ENCODE data around the gene CLN6. TPM values are rescaled to one million over a fixed set of nuclear protein-coding genes. Genes with fewer than 3 reads are reported as not detected.
A peak's percentile ranks its signal among the peaks of the same experiment; 100 is the strongest.

The CLN6 gene
- total RNA-seq, 2 donors from 2014 or later: 10.7 to 12.3 TPM

DNA sequence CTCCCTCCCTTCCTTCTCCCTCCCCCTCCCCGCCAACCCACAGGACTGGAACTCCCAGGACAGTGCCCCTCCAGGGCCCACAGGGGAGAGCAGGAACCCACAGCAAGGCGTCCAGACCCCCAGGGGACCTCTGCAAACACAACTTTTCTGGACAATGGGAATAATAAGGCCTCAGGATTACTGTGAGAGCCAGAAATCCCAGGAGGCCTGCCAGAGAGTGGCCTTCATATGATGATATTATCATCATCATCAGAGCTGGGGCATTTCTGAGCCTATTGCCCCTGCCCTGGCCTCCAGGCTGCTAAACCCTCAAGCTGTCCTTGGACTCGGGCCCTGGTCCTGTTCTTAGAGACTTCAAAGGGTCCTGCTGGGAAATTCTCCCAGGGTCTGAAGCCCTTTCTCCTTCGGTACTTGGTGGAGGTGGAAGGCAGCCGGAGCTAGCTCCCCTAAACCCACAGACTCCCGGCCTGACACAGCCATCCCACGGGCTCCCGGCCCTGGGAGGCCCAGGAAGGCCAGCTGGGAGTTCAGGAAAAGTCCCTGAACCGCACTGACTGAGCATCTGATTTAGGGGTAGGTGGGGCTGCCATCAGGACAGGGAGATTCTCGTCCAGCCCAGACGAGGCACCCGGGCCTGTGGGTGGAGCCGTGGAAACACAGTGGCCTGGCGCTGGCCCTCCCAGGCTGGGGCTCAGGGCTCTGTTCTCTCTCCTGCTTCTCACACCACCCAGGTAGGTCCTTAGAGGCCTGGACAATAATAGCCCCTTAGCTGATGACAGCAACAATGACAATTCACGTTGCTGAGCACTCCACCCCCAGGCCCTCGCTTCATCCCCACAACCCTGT is 29.3 kb downstream of the CLN6 start:
- no peak for DNase-seq
- intact Hi-C loops (cut with DNase I): no loop called here
- peak in 1 of 2 donors; percentile 9 for ATAC-seq

DNA sequence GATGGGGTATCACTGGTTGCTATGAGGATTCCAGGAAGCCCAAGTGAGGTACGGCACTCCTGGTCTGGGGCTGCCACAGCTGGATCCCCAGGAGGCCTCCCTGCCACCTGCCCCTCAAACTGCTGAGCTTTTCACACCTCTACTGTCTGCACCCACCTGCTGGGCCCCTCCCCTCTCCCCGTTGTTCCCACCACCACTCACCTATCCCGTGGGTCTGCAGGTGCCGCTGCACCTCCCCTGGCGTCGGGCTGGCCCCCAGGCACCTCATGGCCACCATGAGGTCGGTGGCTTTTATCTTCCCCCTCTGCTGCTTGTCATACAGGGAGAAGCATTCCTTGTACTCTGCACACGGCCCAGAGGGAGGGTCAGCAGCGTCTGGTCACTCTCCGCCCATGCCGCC is 30.2 kb downstream of the CLN6 start:
- intact Hi-C loops (cut with DNase I): no loop called here
- DNase-seq: no peak
- no peak for ATAC-seq

DNA sequence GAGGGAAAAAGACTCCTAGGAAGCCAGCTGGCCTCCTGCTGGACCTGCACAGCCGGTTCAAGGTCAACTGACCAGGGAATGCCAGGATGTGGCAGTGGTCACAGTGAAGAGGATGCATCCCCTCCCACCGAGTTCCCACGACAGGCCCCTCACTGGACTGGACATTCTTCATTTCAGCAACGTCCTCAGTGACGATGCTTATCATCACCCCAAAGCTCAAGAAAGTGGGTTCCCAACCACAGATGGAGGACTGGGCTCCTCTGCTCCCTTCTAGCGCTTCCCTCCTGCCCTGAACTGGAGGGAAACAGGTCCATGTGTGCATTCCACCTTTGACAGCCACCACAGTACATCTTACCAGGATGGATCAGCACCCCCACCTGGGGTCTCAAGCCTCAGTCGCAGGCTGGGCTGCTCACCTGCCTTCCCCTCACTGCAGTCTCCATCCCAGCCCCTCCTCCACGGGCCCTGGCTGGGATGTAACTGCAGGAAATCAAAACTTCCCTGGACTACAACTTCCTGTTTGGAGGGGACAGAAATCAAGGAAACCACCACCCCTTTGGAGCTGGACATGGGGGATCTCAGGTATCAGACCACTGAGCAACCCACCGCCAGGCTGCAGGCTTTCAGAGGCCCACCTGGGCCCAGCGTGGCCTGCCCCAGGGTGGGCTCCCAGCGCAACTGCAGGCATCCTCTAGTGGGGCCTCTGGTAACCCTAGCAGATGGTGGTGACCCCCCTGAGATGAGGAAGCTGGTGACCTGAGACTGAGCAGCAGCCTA is 31.7 kb downstream of the CLN6 start:
- intact Hi-C loops (cut with DNase I): no loop called here
- DNase-seq (no peak), ATAC-seq (peak in 1 of 2 donors; percentile 25)

DNA sequence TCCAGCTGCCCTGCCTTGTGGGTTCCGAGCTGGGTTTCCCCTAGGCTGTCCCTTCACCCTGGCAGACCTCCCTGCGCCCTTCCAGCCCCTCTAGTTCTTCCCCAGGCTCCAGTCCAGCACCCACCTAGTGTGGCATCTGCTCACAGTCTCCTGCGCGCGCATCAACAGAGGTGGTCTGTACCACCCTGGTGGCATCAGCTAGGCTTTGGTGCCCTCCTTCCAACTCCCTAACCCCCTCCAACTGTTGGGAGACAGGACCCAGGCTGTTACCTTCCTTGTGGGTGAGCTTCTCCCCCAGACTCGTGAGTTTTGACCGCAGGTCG is 32.4 kb downstream of the CLN6 start:
- intact Hi-C loops (cut with DNase I): no loop called here
- ATAC-seq: no peak
- no peak for DNase-seq

DNA sequence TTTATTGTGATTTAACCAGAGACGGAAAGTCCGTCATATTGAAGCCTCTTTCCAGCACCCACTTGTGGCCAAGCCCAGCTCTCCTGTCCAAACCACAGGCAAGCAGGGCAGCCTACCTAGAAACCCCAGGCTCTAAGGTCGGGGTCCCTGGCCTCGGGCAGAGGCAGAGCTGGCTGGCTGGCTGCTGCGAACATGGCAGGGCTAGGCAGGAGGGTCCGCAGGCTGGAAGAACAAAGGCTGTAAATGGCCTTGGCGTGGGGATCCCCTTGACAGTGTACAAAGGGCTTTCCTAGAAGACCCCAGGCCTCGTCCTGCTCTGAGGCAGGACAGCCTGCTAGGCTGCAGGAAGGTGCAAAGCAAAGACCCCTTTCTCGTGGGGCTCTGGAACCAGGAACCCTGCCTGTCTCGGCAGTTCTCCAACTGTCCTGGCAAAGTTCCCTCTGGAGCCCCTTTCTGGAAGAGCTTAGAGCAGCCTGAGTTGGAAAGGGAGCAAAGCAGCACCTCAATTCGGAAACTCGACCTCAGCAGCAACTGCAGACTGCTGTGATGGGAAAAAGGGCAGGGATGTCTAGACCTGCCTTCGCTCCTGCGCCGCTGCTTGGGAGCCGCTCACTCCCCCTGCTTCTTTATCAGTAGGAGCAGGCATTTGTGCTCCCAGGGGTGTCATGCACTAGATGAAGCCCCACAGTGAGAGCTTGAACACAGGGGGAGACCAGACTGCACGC is 32.9 kb downstream of the CLN6 start:
- ATAC-seq: no peak
- intact Hi-C loops (cut with DNase I): no loop called here
- DNase-seq: no peak

DNA sequence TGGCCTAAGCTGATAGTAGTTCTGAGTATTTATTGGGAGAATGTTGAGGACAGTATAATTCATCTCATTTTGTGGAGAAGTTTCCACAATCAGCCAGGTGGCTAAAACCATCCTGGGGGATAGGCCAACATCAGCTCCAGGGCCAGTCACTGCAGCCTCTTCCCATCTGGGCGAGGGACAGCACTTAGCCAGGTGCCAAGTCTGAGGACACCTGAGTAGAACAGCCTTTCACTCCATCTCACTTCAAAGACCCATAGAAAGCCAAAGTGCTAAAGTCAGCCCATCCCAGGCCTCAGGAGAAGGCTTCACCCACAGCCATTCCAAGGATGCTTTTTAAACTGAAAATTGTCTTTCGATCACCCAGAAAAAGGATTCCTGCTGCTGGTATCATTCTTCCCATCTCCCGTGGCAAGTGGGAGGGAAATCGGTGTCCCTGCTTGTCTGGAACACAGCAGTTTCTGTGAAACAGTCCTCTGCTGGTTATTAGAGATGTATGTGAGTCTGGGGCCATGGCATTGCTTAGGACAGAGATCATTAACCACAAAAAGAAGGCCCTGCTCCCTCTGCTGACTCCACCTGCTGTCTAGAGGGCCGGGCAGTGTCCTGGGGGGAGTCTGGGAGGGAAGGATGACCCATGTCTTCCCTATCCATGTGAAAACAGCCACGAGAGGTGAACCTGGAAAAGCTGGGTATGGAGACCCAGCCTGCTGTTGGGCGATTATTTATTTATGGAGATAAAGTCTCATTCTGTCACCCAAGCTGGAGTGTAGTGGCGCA is 34.0 kb downstream of the CLN6 start:
- no peak for ATAC-seq

DNA sequence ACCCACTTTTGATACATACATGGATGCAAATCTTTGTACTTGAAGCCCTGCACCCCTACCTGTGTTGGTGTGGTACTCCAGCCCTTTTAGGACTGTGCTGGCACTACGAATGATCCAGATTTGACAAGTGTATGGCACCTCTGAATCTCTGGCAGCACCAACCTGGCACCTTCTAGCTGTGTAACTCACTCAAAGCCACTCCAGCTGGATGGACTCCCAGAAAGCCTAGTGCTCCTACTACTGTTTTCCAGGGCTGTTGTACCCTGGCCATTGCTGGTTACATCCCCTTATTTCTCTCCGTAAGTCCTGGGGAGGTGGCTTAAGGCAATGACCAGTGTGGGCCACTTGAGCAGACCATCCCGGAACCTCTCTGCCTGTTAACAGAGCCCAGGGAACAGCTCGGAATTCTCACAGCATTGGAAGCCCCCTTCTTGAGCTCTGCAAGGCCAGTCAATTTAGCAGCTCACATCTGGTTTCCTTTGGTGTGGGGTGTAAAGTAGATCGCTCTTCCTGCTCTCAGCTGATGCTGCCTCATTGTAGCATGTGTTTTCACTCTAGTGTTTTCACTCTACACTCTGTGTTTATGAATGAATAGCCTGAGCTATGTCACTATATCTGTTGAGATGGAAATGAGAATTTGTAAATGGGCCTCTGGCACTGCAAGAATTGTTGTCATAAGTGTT is 36.6 kb downstream of the CLN6 start:
- ATAC-seq: peak; percentile 67 to 80
- intact Hi-C loops (cut with DNase I): no loop called here
- no peak for DNase-seq

More for the DNA sequence above, 34.0 kb downstream of the CLN6 start:
- intact Hi-C loops (cut with DNase I): no loop called here
- DNase-seq: no peak

DNA sequence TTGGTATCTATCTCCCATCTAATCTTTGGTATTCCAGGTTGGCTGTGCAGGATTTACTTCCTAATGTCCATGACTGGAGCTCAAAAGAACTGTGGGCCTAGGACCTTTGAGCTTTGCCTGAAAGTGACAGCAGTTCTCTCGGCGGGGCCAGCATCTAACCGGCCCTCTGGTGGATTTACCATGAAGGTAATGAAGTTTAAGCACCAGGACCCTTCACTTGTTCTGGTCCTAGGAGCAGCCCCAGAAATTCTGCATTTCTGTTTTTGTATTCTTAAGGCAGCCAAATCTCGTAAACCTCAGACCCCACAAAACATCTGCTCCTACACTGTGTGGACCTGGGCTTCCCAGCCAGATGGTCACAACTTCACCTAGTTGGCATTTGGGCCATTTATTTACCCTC is 37.4 kb downstream of the CLN6 start:
- intact Hi-C loops (cut with DNase I): no loop called here
- DNase-seq (no peak), ATAC-seq (no peak)

DNA sequence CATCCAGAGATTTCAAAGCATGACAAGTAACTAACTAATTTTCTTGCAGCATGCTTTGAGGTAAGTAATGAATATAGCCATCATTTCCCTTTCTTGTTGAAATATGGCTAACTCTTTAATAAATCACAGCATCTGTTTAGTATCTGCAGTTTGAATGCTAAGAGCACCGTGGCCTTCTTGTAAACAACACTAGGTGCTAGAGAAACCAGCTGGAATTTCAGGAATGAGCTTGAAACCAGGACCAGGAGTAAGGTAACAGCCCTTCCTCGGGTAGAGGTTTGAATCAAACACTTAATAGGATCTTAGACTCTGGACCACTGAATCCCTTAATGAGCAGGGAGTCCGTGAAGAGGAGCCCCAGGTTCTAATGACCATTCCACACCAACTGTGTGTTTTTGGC is 38.0 kb downstream of the CLN6 start:
- intact Hi-C loops (cut with DNase I): no loop called here
- DNase-seq: no peak
- ATAC-seq: no peak

DNA sequence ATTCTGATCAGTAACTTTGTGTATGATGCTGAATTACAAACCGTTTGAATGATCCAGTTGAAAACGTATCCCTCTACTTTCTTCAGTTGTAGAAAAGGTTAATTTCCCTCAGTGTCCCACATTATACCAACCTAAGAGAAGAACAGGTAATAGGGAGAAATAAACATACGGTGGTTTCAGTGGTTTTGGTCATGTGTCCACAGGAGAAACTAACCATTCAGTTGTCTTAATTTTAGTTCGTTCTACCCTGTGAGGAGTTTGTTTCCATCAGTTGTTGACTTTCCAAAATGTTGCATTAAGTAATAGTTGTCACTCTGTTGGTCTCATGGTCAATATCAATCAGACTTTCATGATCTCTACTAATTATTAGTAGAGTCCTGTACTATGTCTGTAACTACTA is 39.5 kb downstream of the CLN6 start:
- intact Hi-C loops (cut with DNase I): no loop called here
- ATAC-seq: no peak
- no peak for DNase-seq

DNA sequence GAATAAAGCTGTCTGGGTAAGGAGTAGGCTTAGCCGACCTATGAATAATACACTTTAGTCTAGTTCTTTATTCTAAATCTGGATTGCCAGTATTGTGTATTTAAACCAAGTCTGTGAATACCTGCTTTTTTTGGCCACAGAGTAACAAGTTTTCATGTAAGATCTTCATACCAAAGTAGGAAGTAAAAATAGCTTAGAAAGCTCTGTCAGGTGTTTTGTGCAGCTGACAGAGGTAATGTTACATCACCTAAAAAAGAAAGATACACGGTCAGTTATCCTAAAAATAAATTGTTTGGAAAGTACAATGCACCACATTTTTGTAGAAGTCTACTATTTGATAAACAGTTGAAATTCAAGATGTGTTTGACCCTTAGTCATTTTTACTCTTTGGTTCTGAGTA is 40.9 kb downstream of the CLN6 start:
- DNase-seq (no peak), ATAC-seq (no peak)
- intact Hi-C loops (cut with DNase I): no loop called here

DNA sequence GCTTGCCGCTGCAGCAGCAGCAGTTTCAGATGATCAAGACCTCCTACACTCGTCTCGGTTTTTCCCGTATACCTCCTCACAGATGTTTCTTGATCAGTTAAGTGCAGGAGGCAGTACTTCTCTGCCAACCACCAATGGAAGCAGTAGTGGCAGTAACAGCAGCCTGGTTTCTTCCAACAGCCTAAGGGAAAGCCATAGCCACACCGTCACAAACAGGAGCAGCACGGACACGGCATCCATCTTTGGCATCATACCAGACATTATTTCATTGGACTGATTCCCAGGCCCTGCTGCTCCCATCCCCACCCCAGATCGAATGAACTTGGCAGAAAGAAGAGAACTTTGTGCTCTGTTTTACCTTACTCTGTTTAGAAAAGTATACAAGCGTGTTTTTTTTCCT is 42.0 kb downstream of the CLN6 start:
- intact Hi-C loops (cut with DNase I): no loop called here
- no peak for DNase-seq

DNA sequence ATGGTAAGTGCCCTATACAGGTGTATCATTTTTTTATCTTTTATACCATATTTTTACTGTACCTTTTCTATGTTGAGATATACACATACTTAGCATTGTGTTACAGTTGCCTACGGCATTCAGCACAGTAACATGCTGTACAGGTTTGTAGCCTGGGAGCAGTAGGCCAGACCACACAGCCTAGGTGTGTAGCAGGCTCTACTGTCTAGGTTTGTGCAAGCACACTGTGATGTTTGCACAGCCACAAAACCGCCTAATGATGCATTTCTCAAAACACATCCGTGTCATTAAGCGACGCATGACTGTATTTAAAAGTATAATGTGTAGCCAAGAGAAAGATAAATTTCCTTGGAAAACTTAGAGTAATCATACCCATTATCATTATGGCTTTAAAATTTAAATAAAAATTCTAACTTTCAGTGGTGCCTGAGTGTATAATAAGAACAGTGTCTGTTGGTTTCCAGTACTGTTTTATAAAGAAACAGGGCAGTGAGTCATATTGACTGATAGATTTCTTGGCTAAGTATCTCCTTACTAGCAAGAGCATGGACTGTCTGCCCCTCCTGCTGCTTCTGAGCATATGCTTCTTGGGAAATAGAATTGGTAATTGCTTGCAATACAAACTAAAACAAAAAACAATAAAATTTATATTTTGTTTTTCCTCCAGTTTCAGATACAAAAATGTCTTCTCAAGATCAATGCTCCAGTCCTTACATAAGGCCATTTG is 42.7 kb downstream of the CLN6 start:
- DNase-seq: no peak
- ATAC-seq: peak; percentile 54 to 92
- intact Hi-C loops (cut with DNase I): no loop called here

More for the DNA sequence above, 42.0 kb downstream of the CLN6 start:
- ATAC-seq: peak; percentile 91 to 92

DNA sequence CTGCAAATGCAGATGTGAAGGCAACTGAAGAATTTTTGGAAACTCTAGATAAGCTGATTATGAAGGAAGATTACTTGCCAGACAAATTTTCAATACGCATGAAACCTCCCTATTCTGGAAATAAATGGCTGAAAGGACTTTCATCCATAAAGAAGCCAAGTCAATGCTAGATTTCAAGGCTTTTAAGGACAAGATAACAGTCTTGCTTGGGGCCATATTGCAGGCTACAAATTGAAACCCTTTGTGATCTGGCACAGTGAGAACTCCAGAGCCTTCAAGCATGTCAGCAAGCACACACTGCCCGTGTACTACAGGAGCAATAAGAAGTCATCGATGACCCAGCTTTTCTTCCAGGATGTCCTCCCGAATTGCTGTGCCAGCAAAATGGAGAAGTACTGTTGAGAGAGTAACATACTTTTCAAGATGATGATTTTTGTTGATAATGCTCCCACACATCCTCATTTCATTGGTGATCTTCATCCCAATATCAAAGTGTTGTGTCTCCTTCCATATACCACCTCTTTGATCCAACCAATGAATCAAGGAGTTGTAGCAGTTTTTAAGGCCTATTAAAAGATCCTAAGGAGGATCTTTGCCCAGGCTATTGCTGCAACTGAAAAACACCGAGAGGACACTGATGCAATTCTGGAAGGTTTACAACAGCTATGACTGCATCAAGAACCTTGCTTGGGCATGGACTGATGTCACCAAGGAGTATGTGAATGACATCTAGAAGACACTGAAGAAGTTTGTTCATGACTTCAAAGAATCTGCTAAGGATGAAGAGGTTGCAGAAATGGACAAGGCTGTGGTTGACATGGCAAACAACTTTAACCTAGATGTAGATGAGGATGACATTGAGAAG is 44.7 kb downstream of the CLN6 start:
- intact Hi-C loops (cut with DNase I): no loop called here

DNA sequence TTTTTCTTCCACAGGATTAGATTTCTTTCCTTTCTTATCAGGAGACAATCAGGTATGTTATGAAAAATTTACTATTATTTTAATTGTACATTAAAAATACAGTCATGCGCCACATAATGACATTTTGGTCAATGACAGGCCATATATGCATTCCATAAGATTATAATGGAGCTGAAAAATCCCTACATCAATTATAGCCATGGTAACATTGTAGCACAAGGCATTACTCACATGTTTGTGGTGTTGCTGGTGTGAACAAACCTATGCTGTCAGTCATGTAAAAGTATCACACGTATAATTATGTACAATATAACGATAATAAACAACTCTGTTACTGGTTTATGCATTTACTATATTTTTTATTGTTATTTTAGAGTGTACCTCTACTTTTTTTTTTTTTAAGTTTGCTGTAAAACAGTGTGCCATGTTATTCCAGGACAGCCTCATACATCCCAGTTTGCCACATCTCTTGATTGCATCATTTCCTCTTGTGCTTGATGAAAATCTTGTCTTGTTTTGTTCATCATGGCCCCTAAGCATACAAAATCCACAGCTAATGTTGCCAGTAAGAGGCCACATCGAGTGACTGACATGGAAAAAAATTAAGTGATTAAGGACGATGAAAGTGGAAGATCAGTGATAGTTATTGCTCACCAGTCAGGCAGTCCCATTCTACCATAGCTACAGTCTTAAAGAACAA is 45.8 kb downstream of the CLN6 start:
- ATAC-seq (no peak), DNase-seq (no peak)
- intact Hi-C loops (cut with DNase I): no loop called here

More for the DNA sequence above, 44.7 kb downstream of the CLN6 start:
- no peak for ATAC-seq
- no peak for DNase-seq

DNA sequence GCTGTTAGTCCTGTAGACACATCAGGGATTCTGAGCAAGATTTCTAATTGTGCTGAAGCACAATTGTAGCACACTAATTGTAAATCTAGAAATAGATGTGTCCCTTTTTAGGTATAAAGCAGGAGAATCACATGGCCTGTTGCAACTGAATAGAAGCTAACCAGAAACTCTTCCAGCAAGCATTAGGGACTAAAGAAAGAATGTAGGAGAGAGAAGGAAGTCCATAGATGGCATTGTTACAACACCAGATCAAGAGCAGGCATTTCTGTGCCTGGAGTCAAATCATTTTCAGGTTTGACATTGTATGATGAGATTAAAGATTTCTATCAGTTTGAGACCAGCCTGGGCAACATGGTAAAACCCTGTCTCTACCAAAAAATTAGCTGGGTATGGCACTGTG is 51.8 kb downstream of the CLN6 start:
- intact Hi-C loops (cut with DNase I): no loop called here
- ATAC-seq (no peak), DNase-seq (no peak)

DNA sequence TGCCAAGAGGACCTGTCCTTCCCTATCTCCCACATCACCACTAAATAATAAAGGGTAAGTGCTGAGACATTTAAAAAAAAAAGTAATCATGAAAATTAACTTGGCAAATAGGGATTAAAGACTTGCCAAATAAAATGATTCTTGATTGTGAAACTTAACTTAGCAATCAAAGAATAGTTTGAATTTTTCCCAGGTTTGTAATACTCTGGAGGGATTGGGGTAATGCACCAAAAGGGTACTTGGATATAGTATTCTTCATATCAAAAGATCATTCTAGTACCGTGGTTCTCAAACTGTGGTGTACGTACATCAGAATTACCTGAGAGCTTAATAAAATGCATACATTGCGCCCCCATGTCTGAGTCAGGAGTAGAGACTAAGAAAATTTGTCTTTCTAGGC is 52.9 kb downstream of the CLN6 start:
- DNase-seq (no peak), ATAC-seq (peak in 1 of 2 donors; percentile 48)
- intact Hi-C loops (cut with DNase I): no loop called here

All from left cardiac atrium (tissue), 4 donors.